HG02610 (cell line): Measurements from ENCODE around the gene TLL2.

Experiments
- ATAC-seq: cut with Tn5 transposase; IDR thresholded peaks from one replicate; pipeline ENCODE4 v1.9.1; 2021; ENCODE audit warnings: mild to moderate bottlenecking, moderate library complexity; ENCODE audit not compliant: unreplicated experiment

TLL2 gene

DNA sequence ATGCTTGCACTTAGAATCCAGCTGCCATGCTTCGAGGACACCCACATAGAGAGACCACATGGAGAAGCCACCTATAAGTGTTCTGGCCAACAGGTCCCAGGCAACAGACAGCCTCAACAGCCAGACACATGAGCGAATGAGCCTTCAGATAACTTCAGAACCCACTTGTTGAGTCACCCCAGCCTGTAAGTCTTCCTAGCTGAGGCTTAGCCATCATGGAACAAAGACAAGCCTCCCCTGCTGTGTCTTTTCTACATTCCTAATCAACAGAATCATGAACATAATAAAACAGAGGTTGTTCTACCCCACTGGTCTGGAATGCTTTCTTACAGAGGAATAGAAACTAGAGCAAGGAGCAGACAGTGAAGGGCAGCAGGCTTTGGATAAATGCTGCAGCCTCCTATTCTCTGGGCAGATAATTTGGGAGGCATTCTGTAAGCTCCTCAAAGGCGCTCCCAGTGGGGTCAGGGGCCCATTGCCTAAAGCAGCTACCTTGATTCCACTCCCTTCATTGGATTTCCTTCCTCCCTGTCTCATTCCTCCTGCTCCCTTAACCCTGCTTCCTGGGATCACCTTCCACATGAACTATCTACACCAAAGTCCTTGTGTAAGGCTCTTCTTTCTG, 4.6 kb downstream of the TLL2 start:
- ATAC-seq = no peak

DNA sequence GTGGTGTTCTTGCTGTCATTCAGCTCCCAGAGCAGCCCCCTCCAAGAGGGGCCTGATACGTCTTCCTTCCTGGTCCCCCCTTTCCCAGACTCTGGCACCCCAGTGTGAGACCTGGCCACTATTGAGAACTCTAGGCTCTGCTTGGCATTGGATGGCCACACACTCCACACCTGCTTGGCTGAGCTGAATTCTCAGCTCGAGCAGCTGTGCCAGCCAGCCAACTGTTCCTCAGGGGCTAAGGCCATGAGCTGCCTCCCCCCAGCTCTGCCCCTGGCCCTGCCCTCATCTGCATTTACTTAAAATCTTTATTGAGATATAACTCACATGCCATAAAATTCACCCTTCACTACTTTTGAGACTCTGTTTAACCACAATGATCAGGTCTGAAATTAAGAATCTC, 6.7 kb downstream of the TLL2 start:
- ATAC-seq = no peak

- peak; percentile 53 for ATAC-seq
These were observed 8.3 kb downstream of the TLL2 start for GRCh38 chr10:96505150-96506136.

GRCh38 chr10:96502561-96503282, 11.0 kb downstream of the TLL2 start:
- no peak for ATAC-seq

GRCh38 chr10:96501985-96502384, 11.7 kb downstream of the TLL2 start:
- ATAC-seq = no peak

GRCh38 chr10:96500519-96500918, 13.2 kb downstream of the TLL2 start:
- no peak for ATAC-seq

DNA sequence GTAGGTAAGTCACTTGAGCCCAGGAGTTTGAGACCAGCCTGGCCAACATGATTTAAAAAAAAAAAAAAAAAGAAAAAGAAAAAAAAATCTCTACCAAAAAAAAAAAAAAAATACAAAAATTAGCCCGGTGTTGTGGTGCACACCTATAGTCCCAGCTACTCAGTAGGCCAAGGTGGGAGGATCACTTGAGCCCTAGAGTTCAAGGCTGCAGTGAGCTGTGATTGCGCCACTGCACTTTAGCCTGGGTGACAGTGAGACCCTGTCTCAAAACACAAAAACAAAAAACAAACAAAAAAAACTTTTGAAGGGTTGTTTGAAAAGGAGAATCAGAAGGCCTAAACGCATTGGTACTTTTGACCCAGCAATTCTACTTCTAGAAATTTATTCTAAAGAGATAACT, 13.7 kb downstream of the TLL2 start:
- no peak for ATAC-seq

- ATAC-seq = no peak
These were observed 16.3 kb downstream of the TLL2 start for GRCh38 chr10:96497391-96497790.

DNA sequence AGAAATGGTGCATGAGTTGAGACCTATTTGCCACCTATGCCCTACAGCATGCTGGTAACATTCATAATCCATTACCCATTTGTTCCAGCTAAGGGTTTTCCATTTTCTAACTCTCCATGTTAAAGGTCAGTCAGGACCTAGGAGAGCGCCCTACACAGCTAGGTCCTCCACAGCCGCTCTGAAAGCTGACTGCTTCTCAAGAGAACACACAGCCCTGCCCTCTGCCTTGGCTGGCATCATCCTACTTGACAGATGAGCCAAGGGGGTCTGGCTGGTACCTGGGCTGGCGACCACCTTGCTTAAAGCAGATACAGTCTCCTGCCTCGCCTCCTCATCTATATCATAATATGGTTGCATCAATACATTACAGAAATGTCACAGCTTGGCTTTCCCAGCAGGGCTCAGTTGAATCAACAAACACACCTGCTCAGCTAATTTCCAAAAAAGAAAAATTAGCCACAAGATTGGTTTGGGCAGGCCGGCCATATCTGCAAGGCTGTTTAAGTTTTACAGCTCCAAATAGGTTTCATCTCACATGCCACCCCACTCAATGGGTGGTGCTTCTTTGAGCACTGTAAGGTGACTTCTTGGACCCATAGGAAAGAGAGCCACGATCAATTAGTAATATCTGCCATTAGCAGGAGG, 17.3 kb downstream of the TLL2 start:
- no peak for ATAC-seq

GRCh38 chr10:96495544-96495943, 18.2 kb downstream of the TLL2 start:
- no peak for ATAC-seq

- ATAC-seq = no peak
These were observed 19.0 kb downstream of the TLL2 start for GRCh38 chr10:96494694-96495093.

- ATAC-seq = no peak
These were observed 19.7 kb downstream of the TLL2 start for GRCh38 chr10:96493871-96494525.

GRCh38 chr10:96493254-96493653, 20.5 kb downstream of the TLL2 start:
- ATAC-seq = no peak

DNA sequence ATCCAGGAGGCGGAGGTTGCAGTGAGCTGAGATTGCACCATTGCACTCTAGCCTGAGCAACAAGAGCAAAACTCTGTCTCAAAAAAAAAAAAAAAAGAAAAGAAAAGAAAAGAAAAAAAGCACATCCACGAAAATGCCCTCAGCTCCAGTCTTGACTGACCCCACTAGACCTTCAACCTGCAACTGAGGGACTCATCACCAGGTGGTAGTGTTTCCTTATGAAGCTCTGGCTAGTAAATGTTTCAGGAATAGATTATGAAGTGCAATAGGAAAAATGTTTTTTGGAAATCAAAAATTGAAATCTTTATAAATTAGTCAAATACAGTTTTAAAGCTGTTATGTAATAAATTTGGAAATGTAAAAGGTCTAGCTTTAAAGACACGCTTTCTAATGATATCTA, 22.4 kb downstream of the TLL2 start:
- no peak for ATAC-seq

- no peak for ATAC-seq
These were observed 25.4 kb downstream of the TLL2 start for GRCh38 chr10:96488161-96488935.

DNA sequence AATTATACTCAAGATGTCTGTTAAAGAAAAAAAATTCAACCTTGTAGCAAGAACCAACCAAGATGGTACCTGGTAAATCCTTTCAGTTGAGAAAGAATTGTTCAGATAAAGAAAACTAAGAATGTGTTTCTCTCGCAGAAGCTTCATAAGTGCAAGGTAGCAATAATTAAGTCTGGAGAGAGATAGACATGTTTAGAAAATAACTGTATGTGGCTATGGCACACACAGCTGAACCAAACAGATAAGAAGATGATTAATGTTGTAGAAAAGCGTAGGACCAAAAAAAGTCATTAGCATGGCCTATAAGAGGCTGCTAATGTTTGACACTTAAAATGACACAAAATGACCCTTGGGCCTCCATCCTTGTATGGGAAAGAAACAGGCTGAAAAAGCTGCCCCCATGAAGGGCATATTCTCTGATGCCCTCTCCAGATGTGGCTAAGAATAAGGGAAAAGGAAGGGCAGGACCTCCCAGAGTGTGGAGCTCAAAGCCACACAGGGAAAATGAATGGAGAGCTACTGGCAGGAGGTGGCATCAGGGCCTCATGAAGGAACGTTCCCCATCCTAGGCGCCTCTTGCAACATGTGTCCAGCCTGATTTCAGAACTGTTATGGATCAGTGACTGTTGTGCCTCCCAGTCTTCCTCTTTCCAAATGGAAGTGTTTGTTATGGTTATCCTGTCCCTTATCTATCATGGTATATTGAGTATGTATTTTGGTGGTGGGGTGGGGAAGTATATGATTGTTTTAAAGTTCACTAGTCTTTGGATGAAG, 30.7 kb downstream of the TLL2 start:
- ATAC-seq = no peak

DNA sequence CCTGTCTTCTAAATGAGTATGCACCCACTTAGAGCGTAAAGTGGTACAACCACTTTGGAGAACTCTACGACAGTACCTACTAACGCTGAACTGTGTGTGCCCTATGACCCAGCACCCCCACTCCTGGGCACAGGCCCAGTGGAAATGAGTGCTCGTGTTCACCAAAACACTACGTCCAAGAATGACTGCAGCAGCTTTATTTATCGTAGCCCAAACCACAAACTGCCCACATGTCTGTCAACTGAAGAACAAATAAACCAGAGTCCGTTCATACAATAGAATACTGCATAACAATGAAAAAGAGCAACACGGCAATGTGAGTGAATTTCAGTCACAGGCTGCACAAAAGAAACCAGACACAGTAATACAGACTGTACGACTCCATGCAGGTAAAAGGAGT, 35.4 kb downstream of the TLL2 start:
- ATAC-seq = no peak

- ATAC-seq = no peak
These were observed 39.9 kb downstream of the TLL2 start for GRCh38 chr10:96473866-96474265.

GRCh38 chr10:96470116-96470743, 43.5 kb downstream of the TLL2 start:
- ATAC-seq = peak; percentile 58
